Measurements from ENCODE around the gene IQCK.
"Not testable (repeated sequence)": the region's sequence is repeated elsewhere in the genome, so short reads cannot be mapped to it uniquely, and the experiment has no call there.

DNA sequence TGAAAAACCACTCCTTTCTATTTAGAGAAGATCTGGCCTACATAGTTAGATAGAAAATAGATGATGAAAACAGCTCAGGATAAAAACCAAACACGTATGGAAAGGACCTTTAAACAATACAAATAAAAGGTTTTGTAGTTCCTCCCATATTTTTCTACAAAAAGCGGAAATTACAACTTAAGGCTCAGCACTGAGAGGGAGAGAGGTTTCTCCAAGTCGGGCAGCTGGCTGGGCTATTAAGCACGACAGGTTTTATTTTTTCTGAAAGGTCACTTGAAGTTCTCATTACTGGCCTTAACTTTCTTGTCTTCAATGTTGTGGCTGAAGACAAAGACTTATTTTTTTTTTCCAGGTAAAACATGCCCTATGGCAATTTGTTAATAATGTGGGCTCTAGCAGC is 83.8 kb downstream of the IQCK start:
- TF ChIP-seq, protein P1, sequence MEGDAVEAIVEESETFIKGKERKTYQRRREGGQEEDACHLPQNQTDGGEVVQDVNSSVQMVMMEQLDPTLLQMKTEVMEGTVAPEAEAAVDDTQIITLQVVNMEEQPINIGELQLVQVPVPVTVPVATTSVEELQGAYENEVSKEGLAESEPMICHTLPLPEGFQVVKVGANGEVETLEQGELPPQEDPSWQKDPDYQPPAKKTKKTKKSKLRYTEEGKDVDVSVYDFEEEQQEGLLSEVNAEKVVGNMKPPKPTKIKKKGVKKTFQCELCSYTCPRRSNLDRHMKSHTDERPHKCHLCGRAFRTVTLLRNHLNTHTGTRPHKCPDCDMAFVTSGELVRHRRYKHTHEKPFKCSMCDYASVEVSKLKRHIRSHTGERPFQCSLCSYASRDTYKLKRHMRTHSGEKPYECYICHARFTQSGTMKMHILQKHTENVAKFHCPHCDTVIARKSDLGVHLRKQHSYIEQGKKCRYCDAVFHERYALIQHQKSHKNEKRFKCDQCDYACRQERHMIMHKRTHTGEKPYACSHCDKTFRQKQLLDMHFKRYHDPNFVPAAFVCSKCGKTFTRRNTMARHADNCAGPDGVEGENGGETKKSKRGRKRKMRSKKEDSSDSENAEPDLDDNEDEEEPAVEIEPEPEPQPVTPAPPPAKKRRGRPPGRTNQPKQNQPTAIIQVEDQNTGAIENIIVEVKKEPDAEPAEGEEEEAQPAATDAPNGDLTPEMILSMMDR (IDR thresholded peaks at IDR 0.05): not testable (repeated sequence)
- TF ChIP-seq POLR2A (IDR thresholded peaks at IDR 0.05): not testable (repeated sequence)

All from right lobe of liver (tissue), 4 donors.